GM19238 (cell line): Measurements from ENCODE around the gene NUDT2.
"Not testable (repeated sequence)": the region's sequence is repeated elsewhere in the genome, so short reads cannot be mapped to it uniquely, and the experiment has no call there.

Source experiments
- DNase-seq: peaks from one replicate; pipeline ENCODE4 v3.0.0; 2011; ENCODE audit warnings: low spot score; ENCODE audit not compliant: insufficient read length

The NUDT2 gene

GRCh38 chr9:34328987-34329832 is at the start of gene NUDT2, which contains the start of gene KIF24:
NUDT2 (plus strand) TSS chr9:34329569; CDS start chr9:34339040, 9,471 bp downstream.
KIF24 (minus strand) TSS chr9:34329268; CDS start chr9:34311346, 17,922 bp downstream.
- DNase-seq: peak; percentile 81

GRCh38 chr9:34282096-34282495 is 47.3 kb upstream of the NUDT2 start:
- no peak for DNase-seq

GRCh38 chr9:34289159-34289558 is 40.2 kb upstream of the NUDT2 start:
- no peak for DNase-seq

GRCh38 chr9:34291023-34291422 is 38.3 kb upstream of the NUDT2 start:
- DNase-seq: no peak

- no peak for DNase-seq
Measured at GRCh38 chr9:34291423-34291822, 37.9 kb upstream of the NUDT2 start.

- DNase-seq: no peak
Measured at GRCh38 chr9:34292552-34292951, 36.8 kb upstream of the NUDT2 start.

- DNase-seq: not testable (repeated sequence)
Measured at GRCh38 chr9:34301064-34301463, 28.3 kb upstream of the NUDT2 start.

- DNase-seq: not testable (repeated sequence)
Measured at GRCh38 chr9:34308316-34308715, 21.1 kb upstream of the NUDT2 start.

- no peak for DNase-seq
Measured at GRCh38 chr9:34310215-34310614, 19.2 kb upstream of the NUDT2 start.

GRCh38 chr9:34311499-34312185 is 17.7 kb upstream of the NUDT2 start:
- no peak for DNase-seq

GRCh38 chr9:34317436-34317835 is 11.9 kb upstream of the NUDT2 start:
- DNase-seq: no peak

GRCh38 chr9:34318163-34318790 is 11.1 kb upstream of the NUDT2 start:
- no peak for DNase-seq

- DNase-seq: no peak
Measured at GRCh38 chr9:34321451-34321850, 7.9 kb upstream of the NUDT2 start.

GRCh38 chr9:34322899-34323591 is 6.3 kb upstream of the NUDT2 start:
- no peak for DNase-seq

- no peak for DNase-seq
Measured at GRCh38 chr9:34326690-34327089, 2.7 kb upstream of the NUDT2 start.

GRCh38 chr9:34328500-34328986 is 826 bp upstream of the NUDT2 start:
- no peak for DNase-seq

GRCh38 chr9:34331196-34331595 is 1.8 kb downstream of the NUDT2 start:
- no peak for DNase-seq

GRCh38 chr9:34332076-34332964 is 3.0 kb downstream of the NUDT2 start:
- no peak for DNase-seq

- no peak for DNase-seq
Measured at GRCh38 chr9:34333836-34334235, 4.5 kb downstream of the NUDT2 start.

GRCh38 chr9:34334337-34334824 is 5.0 kb downstream of the NUDT2 start:
- DNase-seq: no peak
